Fibroblast of lung (primary cell): Measurements from ENCODE around the gene CCDC169. TPM values are rescaled to one million over a fixed set of nuclear protein-coding genes. Genes with fewer than 3 reads are reported as not detected.

Experiments
- DNase-seq, 2 donors: peaks; one replicate each; pipeline versions ENCODE4 v3.0.0 to v3.0.0-alpha.2; 2010; ENCODE audit warnings: low read depth in 2 of 2
- H2AFZ ChIP-seq: 2 replicates; pipeline ENCODE4 v1.5.1; 2012; ENCODE audit warnings: low read length, control low read depth, inconsistent platforms
- H3K27ac ChIP-seq: 2 replicates; pipeline ENCODE4 v1.5.1; 2011; ENCODE audit warnings: low read length, control low read depth; ENCODE audit not compliant: insufficient read depth
- H3K27me3 ChIP-seq: 2 replicates; pipeline ENCODE4 v1.5.1; 2011; ENCODE audit warnings: mild to moderate bottlenecking, low read length; ENCODE audit not compliant: control insufficient read depth, insufficient read depth
- H3K36me3 ChIP-seq: 2 replicates; pipeline ENCODE4 v1.5.1; 2011; ENCODE audit warnings: low read length; ENCODE audit not compliant: control insufficient read depth, insufficient read depth
- H3K4me1 ChIP-seq: 2 replicates; pipeline ENCODE4 v1.5.1; 2011; ENCODE audit warnings: low read length; ENCODE audit not compliant: control insufficient read depth, insufficient read depth; ENCODE audit errors: extremely low read depth
- H3K4me2 ChIP-seq: 2 replicates; pipeline ENCODE4 v1.5.1; 2011; ENCODE audit warnings: low read length, control low read depth; ENCODE audit not compliant: insufficient read depth; ENCODE audit errors: extremely low read depth
- H3K4me3 ChIP-seq, 4 experiments: fragments of 200-600 bp in 1 of 4; sonication (generic) in 1 of 4; replicated peaks in 1 of 4; 2 replicates each; pipeline ENCODE4 v1.5.1; 2011 to 2016; ENCODE audit warnings: low read length in 4 of 4, low read depth in 3 of 4, mild to moderate bottlenecking in 3 of 4, control low read depth in 2 of 4, inconsistent platforms in 1 of 4, mixed read lengths in 1 of 4; ENCODE audit not compliant: insufficient read depth in 1 of 4; ENCODE audit errors: control extremely low read depth in 1 of 4
- H3K79me2 ChIP-seq: 2 replicates; pipeline ENCODE4 v1.5.1; 2012; ENCODE audit warnings: mild to moderate bottlenecking, low read length, inconsistent platforms; ENCODE audit not compliant: control insufficient read depth, insufficient read depth
- H3K9ac ChIP-seq: 2 replicates; pipeline ENCODE4 v1.5.1; 2011; ENCODE audit warnings: mild to moderate bottlenecking, low read length, control low read depth; ENCODE audit not compliant: insufficient read depth
- H3K9me3 ChIP-seq: 2 replicates; pipeline ENCODE4 v1.5.1; 2012; ENCODE audit warnings: low read depth, low read length; ENCODE audit not compliant: control insufficient read depth, insufficient read depth
- H4K20me1 ChIP-seq: 2 replicates; pipeline ENCODE4 v1.5.1; 2011; ENCODE audit warnings: low read length; ENCODE audit not compliant: control insufficient read depth, insufficient read depth; ENCODE audit errors: extremely low read depth
- CTCF ChIP-seq, 2 donors: IDR thresholded peaks in 1 of 2; conservative IDR thresholded peaks in 1 of 2; 1 replicate in 1 of 2; 2 replicates in 1 of 2; pipeline ENCODE4 v1.5.1; 2011 to 2012; ENCODE audit warnings: low read length in 2 of 2, control low read depth in 1 of 2, inconsistent platforms in 1 of 2, low read depth in 1 of 2, mild to moderate bottlenecking in 1 of 2
- EZH2 ChIP-seq: IDR thresholded peaks from 2 replicates; pipeline ENCODE4 v1.5.1; 2012; ENCODE audit warnings: low read length, control low read depth, mild to moderate bottlenecking; ENCODE audit errors: missing control alignments
- polyA plus RNA-seq, 2 donors: library from polyadenylated mRNA; depleted of rRNA in 1 of 2; stranded (reverse) in 1 of 2; unstranded in 1 of 2; fragments of >200 nt; gene quantifications; 2 replicates each; pipeline ENCODE4 v1.2.1, GENCODE V29; 2011 to 2012; ENCODE audit warnings: missing spikeins in 1 of 2
- total RNA-seq: library from RNA; depleted of rRNA; stranded (reverse); fragments of >200 nt; gene quantifications from 2 replicates; pipeline ENCODE4 v1.2.1, GENCODE V29; 2014

Gene CCDC169
- total and polyA plus RNA-seq, 2 donors (not counting 1 experiment from before 2014, with no cell fraction given), result 2.9 to 7.1 TPM

GRCh38 chr13:36331280-36331679 is 33.7 kb upstream of the CCDC169 start:
- DNase-seq, result no peak
- H3K27ac ChIP-seq, result no peak overlapping the region
- H3K79me2 ChIP-seq, result peaks cover 46% of the 10 kb centered on the region
- no peaks in the 10 kb centered on the region for H3K4me1 ChIP-seq
- no peak overlapping the region for H3K4me3 ChIP-seq
- no peak overlapping the region for H3K4me2 ChIP-seq
- TF ChIP-seq EZH2 (no peak), CTCF (conservative IDR thresholded peaks at IDR 0.05 in 1 of 2, IDR thresholded peaks at IDR 0.05 in 1 of 2; ENCODE audit: low read depth in 1 of 2, low read length in 2 of 2) (no peak)
- H3K36me3 ChIP-seq, result peaks cover 5% of the 10 kb centered on the region
- no peaks in the 10 kb centered on the region for H3K27me3 ChIP-seq
- H3K9ac ChIP-seq, result no peak overlapping the region
- no peak overlapping the region for H2AFZ ChIP-seq
- no peaks in the 10 kb centered on the region for H4K20me1 ChIP-seq
- no peaks in the 10 kb centered on the region for H3K9me3 ChIP-seq

GRCh38 chr13:36329361-36329760 is 31.7 kb upstream of the CCDC169 start:
- Histone ChIP-seq H3K4me1 (no peaks in the 10 kb centered on the region), H4K20me1 (no peaks in the 10 kb centered on the region), H3K9ac (no peak overlapping the region), H3K79me2 (peaks cover 35% of the 10 kb centered on the region), H3K27ac (no peak overlapping the region), H3K4me2 (no peak overlapping the region), H3K9me3 (no peaks in the 10 kb centered on the region), H3K36me3 (peaks cover 6% of the 10 kb centered on the region), H3K4me3 (no peak overlapping the region), H2AFZ (no peak overlapping the region), H3K27me3 (no peaks in the 10 kb centered on the region)
- DNase-seq, result peak in 1 of 2 donors; percentile 77
- TF ChIP-seq EZH2, result no peak
- no peak for TF ChIP-seq CTCF (conservative IDR thresholded peaks at IDR 0.05 in 1 of 2, IDR thresholded peaks at IDR 0.05 in 1 of 2; ENCODE audit: low read depth in 1 of 2, low read length in 2 of 2)

- Histone ChIP-seq H2AFZ (no peak overlapping the region), H3K36me3 (peaks cover 7% of the 10 kb centered on the region), H3K9ac (no peak overlapping the region), H3K4me1 (no peaks in the 10 kb centered on the region), H3K27me3 (no peaks in the 10 kb centered on the region), H4K20me1 (no peaks in the 10 kb centered on the region), H3K4me3 (no peak overlapping the region), H3K4me2 (no peak overlapping the region), H3K79me2 (peaks cover 31% of the 10 kb centered on the region), H3K27ac (no peak overlapping the region), H3K9me3 (no peaks in the 10 kb centered on the region)
- TF ChIP-seq EZH2, result no peak
- TF ChIP-seq CTCF (conservative IDR thresholded peaks at IDR 0.05 in 1 of 2, IDR thresholded peaks at IDR 0.05 in 1 of 2; ENCODE audit: low read depth in 1 of 2, low read length in 2 of 2), result no peak
- no peak for DNase-seq
Measured at GRCh38 chr13:36328821-36329220, 31.2 kb upstream of the CCDC169 start.
